Epidermal melanocyte (primary cell): Measurements from ENCODE around the gene COMMD7.

Source experiments
- DNase-seq: peaks from one replicate; pipeline ENCODE4 v3.0.0; 2011; ENCODE audit warnings: low spot score; ENCODE audit not compliant: insufficient read length

The COMMD7 gene

DNA sequence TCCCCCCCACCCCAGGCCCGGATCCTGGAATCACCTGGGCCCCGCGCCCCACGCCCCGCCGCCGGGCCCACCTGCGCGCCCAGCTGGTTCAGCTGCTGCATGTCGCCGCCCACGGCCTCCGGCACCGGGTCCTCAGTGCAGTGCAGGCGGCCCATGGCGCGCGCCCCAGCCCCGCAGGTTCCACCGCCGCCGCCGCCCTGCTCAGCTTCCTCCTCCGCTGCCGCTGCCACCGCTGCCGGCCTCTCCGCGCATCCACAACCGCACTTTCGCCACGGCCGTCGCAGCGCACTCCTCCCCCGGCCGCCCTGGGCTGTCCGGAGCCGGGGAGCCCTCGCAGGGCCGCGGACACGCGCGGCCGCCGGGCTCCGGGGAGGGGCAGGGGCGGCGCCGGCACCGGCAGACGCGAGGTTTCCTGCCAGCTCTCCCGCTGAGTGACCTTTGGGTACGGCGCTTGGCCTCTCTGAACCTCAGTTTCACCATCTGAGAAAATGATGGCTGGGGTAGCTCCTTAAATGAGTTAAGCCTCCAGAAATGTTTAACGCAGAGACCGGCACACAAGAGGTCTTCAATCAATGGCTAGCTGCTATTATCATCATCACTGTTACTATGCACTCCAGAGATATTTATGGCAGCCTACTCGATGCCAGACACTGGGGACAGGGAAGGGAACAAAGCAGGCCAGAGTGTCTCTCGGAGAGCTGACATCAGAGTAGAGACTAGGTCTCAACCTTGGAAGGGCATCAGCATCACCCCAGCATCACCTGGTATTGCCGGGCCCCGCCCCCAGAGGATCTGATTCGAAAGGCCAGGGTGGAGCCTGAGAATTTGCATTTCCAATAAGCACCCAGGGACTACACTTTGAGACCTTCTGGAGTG lies at the start of gene COMMD7:
COMMD7 (minus strand) TSS at position 231 of the 876 bp plus-strand sequence; CDS start at position 155, 76 bp downstream.
- DNase-seq: no peak

- DNase-seq: no peak
Observed at GRCh38 chr20:32792731-32793458, 49.6 kb upstream of the COMMD7 start.

GRCh38 chr20:32792316-32792715 lies 49.0 kb upstream of the COMMD7 start:
- peak; percentile 96 for DNase-seq

DNA sequence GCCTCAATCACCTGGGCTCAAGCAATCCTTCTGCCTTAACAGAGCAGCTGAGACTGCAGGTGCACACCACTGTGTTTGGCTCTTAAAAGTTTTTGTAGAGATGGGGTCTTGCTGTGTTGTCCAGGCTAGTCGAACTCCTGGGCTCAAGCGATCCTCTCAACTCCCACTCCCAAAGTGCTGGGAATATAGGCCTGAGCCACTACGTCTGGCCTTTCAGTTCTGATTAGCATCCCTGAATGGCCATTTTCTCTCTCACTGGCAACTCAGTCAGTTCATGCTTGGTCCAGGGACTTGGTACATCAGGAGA lies 47.4 kb upstream of the COMMD7 start:
- no peak for DNase-seq

DNA sequence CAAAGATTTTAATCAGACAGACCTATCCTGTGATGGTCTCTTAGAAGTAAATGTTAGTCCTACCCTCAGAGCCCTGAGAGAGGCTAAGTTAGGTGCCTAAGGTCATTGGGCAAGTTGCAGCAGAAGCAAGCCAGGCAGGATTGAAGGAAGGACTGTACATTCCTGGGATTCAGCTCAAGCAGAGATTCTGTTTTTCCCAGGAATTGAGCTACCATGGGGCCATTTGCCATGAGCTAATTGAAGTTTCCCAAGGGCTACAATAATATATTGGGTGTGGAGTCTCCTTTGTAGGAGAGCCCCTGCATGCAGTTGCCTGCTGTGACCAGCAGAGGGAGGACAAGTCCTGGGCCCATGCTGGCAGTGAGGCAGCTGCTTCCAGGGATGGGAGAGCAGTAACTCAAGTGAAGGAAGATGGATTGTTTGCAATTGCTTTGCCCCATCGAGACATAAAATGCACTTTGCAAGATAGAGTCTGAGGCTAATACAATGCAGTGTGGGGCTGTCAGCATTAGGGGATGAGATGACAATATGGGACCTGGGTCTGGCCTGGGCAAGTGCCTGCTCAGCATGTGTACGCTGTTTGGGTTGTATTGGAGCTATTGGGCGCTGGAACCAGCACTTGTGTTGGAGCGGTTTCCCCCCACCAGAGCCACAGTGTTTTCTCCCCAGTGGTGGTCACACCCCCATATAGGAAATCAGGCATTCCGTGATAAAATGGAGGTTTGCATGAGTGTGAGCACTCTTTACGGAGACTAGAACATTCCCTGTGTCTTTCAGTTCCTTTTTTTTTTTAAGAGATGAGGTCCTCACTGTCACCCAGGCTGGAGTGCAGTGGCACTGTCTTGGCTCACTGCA lies 46.9 kb upstream of the COMMD7 start:
- peak; percentile 96 for DNase-seq

GRCh38 chr20:32787168-32787567 lies 43.9 kb upstream of the COMMD7 start:
- DNase-seq: no peak

- no peak for DNase-seq
Observed at GRCh38 chr20:32786059-32786760, 42.9 kb upstream of the COMMD7 start.

DNA sequence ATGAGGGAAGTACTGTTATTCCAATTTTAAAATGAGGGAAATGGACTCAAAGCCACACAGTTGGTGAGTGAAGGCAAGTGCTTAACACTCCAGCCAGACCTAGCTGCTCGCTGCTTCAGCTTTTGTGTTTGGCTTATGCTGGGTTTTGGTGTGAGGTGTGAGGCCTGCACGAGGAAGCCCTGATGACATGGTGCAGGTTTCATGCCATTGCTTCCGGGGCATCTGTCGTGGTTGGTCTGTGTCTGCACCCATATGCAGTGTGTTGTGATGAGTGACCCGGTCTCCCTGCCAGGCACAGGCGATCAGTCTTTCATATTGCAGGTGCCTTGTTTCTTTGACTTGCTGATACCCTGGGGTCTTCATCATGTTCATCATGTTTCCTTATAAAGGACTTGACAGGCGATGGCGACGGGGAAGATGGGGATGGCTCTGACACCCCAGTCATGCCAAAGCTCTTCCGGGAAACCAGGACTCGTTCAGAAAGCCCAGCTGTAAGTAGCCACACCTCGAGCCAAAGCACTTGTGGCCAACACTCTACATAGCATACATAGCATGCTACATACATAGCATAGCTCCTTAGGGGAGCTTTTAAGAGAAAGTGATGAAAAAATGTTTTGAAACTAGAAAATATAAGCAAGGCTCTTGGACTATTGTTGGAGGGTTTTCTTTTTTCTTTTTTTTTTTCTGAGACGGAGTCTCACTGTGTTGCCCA lies 41.3 kb upstream of the COMMD7 start:
- DNase-seq: no peak

GRCh38 chr20:32780749-32781655 lies 37.7 kb upstream of the COMMD7 start:
- no peak for DNase-seq

DNA sequence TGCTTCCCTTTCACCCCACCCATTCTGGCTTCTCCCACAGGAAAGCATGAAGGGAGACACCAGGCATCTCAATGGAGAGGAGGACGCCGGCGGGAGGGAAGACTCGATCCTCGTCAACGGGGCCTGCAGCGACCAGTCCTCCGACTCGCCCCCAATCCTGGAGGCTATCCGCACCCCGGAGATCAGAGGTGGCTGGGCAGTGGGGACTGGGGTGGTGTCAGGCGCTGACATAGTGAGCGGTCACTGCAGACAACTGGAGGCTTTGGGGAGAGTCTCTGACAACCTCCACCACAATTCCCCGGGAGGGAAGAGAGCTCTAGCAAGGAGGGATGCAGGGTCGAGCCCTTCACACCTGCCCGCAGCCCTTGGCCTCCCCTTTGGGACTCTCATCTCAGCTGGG lies 37.0 kb upstream of the COMMD7 start:
- no peak for DNase-seq

- DNase-seq: no peak
Observed at GRCh38 chr20:32779500-32780211, 36.4 kb upstream of the COMMD7 start.

DNA sequence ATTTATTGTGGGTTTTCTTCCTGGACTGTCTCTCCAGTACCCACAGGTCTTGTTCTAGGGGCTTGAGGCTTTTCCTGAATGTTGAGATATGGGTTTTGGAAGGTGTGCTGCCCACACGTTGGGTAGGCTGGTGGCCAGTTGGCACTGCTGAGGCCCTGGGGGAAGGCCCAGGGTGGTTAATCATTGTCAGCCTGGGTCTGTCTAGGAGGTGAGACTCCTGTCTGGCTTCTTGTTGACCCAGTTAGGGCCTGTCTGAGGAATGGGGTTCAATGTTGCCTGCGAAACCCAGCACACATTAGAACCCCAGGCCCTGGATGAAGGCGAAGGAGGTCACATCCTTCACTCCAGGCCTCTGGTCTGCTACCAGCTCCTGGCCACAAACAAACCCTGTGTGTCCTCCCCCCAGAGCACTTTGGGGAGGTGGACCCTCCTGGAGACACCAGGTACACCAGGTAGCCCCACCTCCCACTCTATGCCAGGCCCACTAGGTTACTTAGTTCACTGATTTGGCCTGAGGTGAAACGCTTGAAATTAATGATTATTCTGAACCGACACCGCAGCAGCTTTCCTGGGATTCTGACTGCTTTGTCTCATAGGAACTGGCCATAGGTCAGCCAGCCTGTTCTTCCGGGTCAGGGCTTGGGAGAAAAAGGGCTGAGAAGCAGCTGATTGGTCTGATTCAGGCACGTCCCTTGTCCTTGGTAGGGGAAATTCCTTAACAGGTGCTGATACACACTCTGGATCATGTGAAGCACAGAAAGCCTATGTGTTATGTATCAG lies 34.1 kb upstream of the COMMD7 start:
- DNase-seq: no peak

DNA sequence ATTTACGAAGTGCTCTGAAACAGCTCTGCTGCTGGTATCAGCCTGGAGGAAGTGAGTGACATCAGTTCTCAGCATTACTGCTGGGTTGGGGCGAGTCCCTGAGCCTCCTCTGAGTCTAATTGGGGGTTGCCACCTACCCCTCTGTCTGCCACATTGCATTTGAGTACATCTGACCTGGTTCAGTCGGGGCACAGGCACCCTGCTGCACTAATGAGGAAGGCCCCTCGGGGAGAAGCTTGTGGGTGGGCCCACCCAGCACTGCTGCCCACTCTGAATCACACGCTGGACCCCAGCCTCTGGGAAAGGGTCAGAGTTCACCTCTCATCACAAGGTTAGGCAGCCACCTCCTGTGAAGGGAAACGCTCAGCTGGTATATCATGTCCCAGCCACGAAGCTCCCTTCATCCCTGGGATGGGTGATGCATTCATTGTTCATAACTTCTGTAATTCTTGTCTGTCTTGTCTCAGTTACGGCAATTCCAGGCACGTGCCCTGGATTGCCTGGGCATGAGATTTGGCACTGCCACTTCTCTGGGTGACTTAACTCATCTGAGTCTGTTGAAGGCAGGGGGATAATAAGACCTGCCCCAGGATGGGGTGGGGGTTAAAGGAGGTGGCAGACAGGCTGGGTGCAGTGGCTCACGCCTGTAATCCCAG lies 32.2 kb upstream of the COMMD7 start:
- no peak for DNase-seq

GRCh38 chr20:32773855-32774254 lies 30.6 kb upstream of the COMMD7 start:
- no peak for DNase-seq

- no peak for DNase-seq
Observed at GRCh38 chr20:32773223-32773622, 30.0 kb upstream of the COMMD7 start.

- DNase-seq: no peak
Observed at GRCh38 chr20:32772046-32772445, 28.8 kb upstream of the COMMD7 start.

- no peak for DNase-seq
Observed at GRCh38 chr20:32767418-32768198, 24.3 kb upstream of the COMMD7 start.
